TTC549 (cell line): ENCODE results near the gene NR2F1-AS1.
"Not testable (repeated sequence)": the region's sequence is repeated elsewhere in the genome, so short reads cannot be mapped to it uniquely, and the experiment has no call there.

Experiments used
- FAIRE-seq: peaks from 2 replicates; lab custom pipeline; 2012; peaks lifted over from hg19 to GRCh38; lab: Jason Lieb, UNC

The NR2F1-AS1 gene

GRCh38 chr5:93517828-93518227 is 63.2 kb downstream of the NR2F1-AS1 start:
- FAIRE-seq, result no peak

- FAIRE-seq, result no peak
Observed at GRCh38 chr5:93513298-93513697, 67.7 kb downstream of the NR2F1-AS1 start.

- FAIRE-seq, result no peak
Observed at GRCh38 chr5:93512799-93513198, 68.2 kb downstream of the NR2F1-AS1 start.

GRCh38 chr5:93511445-93511844 is 69.6 kb downstream of the NR2F1-AS1 start:
- no peak for FAIRE-seq

- no peak for FAIRE-seq
Observed at GRCh38 chr5:93510626-93511380, 70.2 kb downstream of the NR2F1-AS1 start.

GRCh38 chr5:93505553-93505952 is 75.5 kb downstream of the NR2F1-AS1 start:
- not testable (repeated sequence) for FAIRE-seq

GRCh38 chr5:93503598-93504067 is 77.4 kb downstream of the NR2F1-AS1 start:
- FAIRE-seq, result peak; percentile 11

- no peak for FAIRE-seq
Observed at GRCh38 chr5:93497096-93497495, 83.9 kb downstream of the NR2F1-AS1 start.

- no peak for FAIRE-seq
Observed at GRCh38 chr5:93479982-93480509, 101.0 kb downstream of the NR2F1-AS1 start.

- FAIRE-seq, result no peak
Observed at GRCh38 chr5:93477816-93478215, 103.2 kb downstream of the NR2F1-AS1 start.

- no peak for FAIRE-seq
Observed at GRCh38 chr5:93476251-93476742, 104.7 kb downstream of the NR2F1-AS1 start.

- FAIRE-seq, result no peak
Observed at GRCh38 chr5:93462916-93463315, 118.1 kb downstream of the NR2F1-AS1 start.

GRCh38 chr5:93461756-93462155 is 119.3 kb downstream of the NR2F1-AS1 start:
- no peak for FAIRE-seq

GRCh38 chr5:93460286-93460685 is 120.7 kb downstream of the NR2F1-AS1 start:
- no peak for FAIRE-seq

- not testable (repeated sequence) for FAIRE-seq
Observed at GRCh38 chr5:93456796-93457195, 124.2 kb downstream of the NR2F1-AS1 start.

GRCh38 chr5:93454896-93455295 is 126.1 kb downstream of the NR2F1-AS1 start:
- no peak for FAIRE-seq

- FAIRE-seq, result no peak
Observed at GRCh38 chr5:93452255-93452654, 128.8 kb downstream of the NR2F1-AS1 start.

- no peak for FAIRE-seq
Observed at GRCh38 chr5:93438124-93438523, 142.9 kb downstream of the NR2F1-AS1 start.

- FAIRE-seq, result no peak
Observed at GRCh38 chr5:93436083-93436482, 144.9 kb downstream of the NR2F1-AS1 start.

- no peak for FAIRE-seq
Observed at GRCh38 chr5:93433422-93433821, 147.6 kb downstream of the NR2F1-AS1 start.

- no peak for FAIRE-seq
Observed at GRCh38 chr5:93431250-93431649, 149.8 kb downstream of the NR2F1-AS1 start.

- no peak for FAIRE-seq
Observed at GRCh38 chr5:93430673-93431199, 150.3 kb downstream of the NR2F1-AS1 start.

- FAIRE-seq, result no peak
Observed at GRCh38 chr5:93430118-93430517, 150.9 kb downstream of the NR2F1-AS1 start.

- no peak for FAIRE-seq
Observed at GRCh38 chr5:93428868-93429267, 152.2 kb downstream of the NR2F1-AS1 start.
